Measurements from ENCODE around the gene MTFR1L.

MTFR1L gene

DNA sequence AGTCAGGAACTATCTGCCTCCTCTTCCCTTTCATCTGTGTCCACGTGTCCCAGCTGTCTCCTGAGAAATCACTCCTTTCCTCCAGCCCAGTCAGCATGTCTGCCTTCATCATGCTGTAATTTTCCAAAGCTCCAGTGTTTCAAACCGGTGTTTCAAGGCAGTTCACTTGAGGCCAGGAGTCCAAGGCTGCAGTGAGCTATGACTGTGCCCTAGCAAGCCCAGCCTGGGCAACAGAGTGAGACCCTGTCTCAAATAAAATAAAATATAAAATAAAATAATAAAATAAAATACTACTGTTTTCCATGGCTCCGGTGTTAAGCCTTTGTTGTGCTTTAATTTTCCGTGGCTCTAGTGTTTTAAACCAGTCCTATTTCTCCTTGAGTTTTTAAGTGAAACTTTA lies 27.6 kb upstream of the MTFR1L start:
- DNase-seq = no peak

DNA sequence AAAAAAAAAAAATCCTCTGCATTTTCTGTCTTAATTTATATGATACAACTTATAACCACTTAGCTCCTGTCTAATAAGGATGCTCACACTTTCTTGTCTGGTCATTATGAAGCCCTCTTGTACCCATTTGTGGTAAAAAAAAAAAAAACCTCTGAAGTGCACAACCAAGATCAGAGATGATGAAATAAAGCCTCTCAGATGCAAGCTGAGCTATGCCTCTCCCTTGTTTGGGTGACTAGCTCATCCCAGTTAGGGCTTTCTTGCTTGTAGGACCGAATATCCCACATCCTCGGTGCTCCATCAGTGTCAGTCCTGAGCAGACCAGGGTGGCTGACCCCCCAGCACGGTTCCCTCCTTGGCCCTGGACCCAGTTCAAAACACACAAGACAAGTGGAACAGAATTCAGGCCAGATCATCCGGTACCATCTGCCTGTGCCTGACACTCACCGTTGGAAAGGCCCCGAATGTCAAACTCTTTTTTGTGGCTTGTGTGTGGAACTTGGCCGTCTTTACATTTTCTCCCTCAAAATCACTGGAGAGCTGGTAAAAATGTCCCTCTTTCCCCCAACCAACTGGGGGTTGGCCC lies 26.1 kb upstream of the MTFR1L start:
- no peak for DNase-seq

DNA sequence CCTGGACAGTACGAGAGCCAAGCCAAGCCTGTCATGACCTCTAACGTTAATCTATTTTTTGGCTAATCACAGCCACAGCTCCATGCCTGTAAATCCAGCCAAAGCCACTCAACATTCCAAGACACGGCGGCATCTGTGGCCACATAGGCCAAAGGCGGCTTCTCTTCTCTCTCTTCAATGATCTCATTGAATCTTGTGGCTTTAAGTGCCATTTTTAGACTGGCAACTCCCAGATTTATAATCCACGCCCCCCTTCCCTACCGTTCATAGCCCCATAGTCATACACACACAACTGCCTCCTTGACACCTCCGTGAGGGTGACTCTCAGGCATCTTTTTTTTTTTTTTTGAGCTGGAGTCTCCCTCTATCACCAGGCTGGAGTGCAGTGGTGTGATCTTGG lies 25.4 kb upstream of the MTFR1L start:
- no peak for DNase-seq

- no peak for DNase-seq
Measured at GRCh38 chr1:25795211-25795610, 24.5 kb upstream of the MTFR1L start.

DNA sequence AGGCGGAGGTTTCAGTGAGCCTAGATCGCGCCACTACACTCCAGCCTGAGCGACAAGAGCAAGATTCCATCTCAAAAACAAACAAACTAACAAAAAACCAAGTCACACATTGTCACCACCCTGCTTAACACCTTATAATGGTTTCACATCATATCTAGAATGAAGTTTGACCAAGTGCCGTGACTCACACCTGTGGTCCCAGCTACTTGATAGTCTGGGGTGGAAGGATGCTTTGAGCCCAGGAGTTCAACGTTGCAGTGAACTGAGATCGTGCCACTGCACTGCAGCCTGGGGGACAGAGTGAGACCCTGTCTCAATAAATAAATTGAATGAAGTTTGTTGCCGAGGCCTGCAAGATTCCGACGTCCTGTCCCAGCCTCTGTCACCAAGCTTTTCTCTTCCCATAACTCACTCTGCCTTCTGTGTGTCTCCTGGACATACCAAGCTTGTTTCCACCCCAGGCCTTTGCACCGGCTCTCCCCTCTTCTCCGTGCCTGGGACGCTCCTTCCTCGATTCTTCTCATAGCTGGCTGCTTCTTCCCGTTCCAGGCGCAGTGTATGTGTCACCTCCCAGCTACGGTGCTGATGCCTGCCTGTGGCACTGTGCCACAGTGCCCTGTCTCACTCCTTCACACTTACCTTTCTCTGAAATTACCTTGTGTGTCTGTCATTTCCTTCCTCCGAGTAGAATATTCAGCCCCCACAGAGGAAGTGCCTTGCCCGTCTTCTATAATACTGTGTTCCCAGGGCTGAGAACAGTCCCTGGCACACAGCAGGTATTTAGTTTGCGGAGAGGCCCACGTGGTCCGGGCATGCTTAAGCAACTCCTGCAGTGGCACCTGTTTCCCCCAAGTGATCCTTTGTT lies 23.6 kb upstream of the MTFR1L start:
- peak; percentile 74 for DNase-seq

GRCh38 chr1:25796811-25797458 lies 22.8 kb upstream of the MTFR1L start:
- peak; percentile 74 for DNase-seq

DNA sequence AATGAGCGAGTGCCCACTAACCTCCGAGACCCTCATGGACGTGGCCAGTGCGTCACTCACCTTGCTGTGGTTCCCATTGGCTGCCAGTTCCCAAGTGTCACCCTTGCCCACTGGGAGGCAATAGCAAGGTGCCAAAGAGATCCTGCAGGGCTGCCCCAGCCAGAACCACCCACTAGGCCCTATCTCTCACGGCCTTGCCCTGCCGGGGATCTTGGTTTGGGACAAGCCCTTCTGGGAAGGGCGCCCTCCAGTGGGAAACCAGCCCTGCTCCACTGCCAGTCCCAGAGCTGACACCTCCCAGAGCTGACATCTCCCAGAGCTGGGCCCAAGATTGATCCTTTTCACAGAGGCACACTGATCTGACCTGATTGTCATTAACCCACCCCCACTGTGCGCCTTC lies 21.8 kb upstream of the MTFR1L start:
- no peak for DNase-seq

DNA sequence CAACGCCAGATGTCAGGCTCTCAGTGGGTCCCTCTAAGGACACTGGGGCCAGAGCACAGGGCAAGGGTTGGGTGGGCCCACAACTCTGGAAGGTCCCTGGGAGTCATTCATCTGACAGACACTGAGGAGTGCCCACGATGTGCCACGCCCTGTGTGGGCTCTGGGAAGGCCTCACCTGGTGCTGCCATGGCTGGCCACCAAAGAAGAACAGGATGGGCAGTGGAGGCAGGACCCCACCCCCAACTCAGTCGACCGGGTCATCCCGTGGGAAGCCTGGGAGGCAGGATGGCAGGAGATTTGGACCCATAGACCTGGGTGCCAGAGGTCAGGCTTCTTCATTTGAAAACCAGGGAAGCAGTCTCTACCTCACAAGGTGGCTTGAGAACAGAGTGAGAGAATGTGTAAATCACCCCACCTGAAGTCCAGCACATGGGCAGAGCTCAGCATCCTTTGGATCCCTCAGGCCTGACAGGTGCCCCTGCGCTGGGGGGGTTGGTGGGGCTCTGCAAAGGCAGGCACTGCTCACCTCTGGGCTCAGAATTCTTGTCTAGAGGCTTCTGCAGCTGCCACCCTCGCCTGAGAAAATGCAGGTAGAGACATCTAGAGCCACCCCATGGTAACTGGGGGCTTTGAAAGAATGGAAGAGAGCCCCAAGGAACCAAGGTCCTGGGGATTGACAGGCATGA lies 20.9 kb upstream of the MTFR1L start:
- DNase-seq = no peak

DNA sequence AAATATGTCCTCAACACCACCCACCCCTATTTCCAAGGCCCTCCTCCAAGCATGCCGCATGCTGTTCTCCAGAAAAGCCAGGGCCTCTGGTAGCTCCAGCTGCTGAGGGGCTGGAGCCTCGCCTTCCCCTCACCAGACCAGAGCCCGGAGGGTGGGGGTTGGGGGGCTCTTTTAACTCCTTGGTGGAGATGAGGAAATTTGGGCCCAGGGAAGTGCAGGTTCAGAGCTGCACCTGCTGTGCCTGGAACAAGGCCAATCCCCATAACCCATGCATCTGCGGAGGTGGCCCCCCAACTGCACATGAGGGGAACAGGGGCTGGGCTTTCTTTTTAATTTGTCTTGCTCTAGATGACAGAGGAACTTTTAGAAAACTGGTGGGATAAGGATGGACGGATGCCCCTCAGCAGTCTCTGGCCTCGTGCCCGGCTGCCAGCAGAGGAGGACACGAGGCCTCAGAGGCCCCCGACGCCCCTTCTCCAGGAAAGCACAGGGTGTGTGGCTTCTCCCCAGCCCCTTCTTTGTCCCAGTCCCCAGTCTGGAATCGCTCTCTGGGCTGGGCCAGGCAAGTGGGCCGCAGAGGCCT lies 20.3 kb upstream of the MTFR1L start:
- no peak for DNase-seq

GRCh38 chr1:25799935-25800702 lies 19.6 kb upstream of the MTFR1L start, which contains the start of gene SELENON:
TSS of gene SELENON (plus strand) at chr1:25800193. CDS start at chr1:25800231, 38 bp downstream.
- no peak for DNase-seq

DNA sequence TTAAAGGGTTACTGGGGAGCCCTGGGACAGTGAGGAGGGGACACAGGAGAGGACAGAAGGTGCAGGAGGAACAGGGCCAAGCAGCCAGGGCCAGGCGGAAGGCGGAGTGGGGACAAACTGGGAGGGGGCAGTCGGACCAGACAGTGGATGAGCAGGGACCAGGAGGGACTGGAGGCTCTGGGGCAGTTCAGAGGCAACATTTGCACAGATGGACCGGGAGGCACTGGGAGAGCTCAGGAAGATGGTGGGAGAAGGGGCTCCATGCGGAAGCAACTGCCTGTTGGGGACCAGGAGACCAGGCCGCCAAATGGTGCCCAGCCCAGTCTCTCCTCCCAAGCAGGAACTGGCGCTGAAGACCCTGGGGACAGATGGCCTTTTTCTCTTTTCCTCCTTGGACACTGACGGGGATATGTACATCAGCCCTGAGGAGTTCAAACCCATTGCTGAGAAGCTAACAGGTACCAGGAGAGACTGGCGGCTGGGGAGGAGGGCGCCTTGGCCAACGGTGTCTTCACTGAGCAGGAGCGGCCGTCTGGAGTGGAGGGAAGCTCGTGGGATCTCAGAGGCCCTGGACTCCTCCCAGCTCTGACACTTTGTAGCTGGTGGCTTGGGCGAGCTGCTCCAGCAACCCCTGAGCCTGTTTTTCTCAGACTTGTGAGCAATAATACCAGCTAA lies 18.9 kb upstream of the MTFR1L start:
- no peak for DNase-seq

DNA sequence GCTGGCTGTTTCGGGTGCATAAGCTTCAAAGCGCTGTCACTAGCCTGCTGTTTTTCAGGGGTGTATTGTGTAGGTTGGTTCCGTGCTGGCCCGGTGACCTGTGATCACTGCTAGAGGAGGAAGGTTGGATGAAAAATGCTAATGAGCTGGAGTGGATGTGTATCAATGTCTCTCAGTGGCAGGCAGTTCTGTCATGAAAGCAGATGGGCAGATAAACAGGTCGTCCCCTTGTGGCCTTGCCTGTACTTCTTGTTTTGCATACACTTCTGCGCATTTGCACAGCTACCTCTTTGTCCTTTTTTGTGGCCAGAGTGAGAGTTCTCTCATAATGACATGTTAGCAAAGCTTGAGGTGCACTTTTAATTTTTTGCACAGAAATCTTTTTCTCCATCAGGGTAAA lies 16.8 kb upstream of the MTFR1L start:
- no peak for DNase-seq

- DNase-seq = no peak
Measured at GRCh38 chr1:25803368-25803767, 16.4 kb upstream of the MTFR1L start.

DNA sequence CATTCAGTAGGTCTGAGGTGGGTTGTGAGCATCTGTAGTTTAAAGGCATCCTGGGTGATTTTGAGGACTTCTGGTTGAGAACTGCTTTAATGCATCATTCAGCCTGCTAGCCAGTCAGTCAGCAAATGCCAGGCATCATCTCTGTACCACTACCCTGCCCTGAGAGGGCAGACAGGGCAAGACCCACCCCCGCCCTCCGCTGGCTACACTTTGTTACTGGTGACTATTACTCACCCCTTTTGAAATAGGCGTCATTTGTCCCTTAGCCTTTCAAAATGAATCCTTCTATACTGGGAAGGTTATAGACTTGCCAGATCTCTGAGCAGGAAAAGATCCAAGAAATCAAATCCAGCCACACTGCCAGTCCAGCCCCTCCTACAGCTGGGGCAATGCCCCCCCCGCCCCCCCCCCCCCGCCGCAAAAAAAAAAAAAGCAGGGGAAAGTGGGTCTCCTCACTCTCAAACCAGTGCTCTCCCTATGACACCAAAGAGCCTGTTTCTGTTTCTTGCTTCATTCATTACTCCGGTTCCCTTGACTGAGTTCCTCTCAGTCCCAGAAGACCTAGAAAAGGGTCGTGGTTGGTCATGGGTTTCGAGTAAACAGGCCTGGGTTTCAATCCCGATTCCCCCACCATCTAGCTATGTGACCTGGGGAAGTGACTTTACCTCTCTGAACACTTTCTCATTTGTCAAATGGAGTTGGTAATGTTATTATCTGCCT lies 15.3 kb upstream of the MTFR1L start:
- DNase-seq = no peak

DNA sequence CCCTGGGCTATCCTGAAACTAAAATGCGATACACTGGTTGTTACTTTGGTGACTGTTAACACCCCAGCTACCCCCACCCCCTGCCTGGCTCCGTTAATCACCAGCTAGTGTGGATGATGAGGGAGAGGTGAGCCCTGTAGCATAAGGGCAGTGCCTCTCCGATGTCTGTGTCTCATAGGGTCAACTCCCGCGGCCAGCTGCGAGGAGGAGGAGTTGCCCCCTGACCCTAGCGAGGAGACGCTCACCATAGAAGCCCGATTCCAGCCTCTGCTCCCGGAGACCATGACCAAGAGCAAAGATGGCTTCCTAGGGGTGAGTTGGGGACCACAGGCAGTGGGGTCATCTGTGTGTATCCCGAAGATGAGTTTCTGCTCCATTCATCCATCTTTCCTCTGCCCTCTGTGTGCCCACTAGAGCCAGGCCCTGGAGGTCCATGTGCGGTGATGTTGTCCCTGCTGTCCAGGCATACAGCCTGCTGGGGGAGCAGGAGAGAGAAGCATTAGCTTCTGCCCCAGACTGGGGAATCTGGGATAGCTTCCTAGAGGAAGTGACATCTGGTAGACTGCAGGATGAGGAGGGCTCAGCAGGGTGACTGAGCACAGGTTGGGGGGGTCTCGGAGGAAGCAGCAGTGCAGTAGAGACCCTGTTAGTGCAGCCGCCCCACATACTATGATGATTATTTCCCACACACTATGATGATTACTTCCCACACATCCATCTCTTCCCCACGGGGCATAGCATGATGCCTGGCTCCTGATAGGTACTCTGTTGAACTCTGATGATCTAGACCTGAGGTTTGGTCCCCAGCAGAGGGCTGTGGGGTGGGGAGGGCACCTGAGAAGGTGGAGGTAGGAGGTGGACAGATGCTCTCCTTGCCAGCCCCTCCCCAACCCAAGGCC lies 14.5 kb upstream of the MTFR1L start:
- no peak for DNase-seq

DNA sequence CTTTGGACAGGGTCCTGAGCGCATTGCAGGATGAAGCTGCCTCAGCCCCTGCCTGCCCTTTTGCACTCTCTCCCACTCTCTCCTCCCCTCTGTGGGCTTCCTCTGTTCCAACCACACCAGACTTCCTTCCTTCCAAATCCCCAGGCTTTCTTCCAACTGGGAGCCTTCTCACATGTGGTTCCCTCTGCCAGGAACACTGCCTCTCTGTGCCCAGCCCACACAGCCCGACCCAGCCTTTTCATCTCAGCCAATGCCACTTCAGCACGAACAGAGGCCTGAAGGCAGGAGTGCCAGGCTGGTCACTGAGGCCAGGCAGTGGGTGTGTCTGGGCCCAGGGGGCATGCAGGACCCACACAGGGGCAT lies 13.9 kb upstream of the MTFR1L start:
- DNase-seq = no peak

GRCh38 chr1:25806418-25806817 lies 13.3 kb upstream of the MTFR1L start:
- no peak for DNase-seq

GRCh38 chr1:25807480-25808390 lies 12.0 kb upstream of the MTFR1L start:
- no peak for DNase-seq
